K562 (cell line): ENCODE data around the gene TNPO3. TPM values are rescaled to one million over a fixed set of nuclear protein-coding genes. Genes with fewer than 3 reads are reported as not detected.

Experiments used
- ARID3A ChIP-seq: IDR thresholded peaks from 2 replicates; pipeline ENCODE4 v1.6.1; 2012; ENCODE audit warnings: low read depth, low read length, improper control_type of control experiment, borderline replicate concordance
- CEBPB ChIP-seq: fragments of 450-650 bp; IDR thresholded peaks from 2 replicates; pipeline ENCODE4 v1.6.1; 2016; ENCODE audit warnings: missing genetic modification characterization, missing compliant biosample characterization
- CREB3 ChIP-seq: fragments of 450-650 bp; conservative IDR thresholded peaks from 2 replicates; pipeline ENCODE4 v1.6.1; 2016; ENCODE audit warnings: missing genetic modification characterization, low read depth, mild to moderate bottlenecking, missing compliant biosample characterization, moderate library complexity
- CTCF ChIP-seq, 3 experiments: IDR thresholded peaks in 2 of 3; conservative IDR thresholded peaks in 1 of 3; 2 replicates each; pipeline ENCODE4 v1.5.1; 2011 to 2012; ENCODE audit warnings: low read length in 3 of 3, mild to moderate bottlenecking in 3 of 3, control low read depth in 2 of 3, improper control_type of control experiment in 1 of 3, inconsistent platforms in 1 of 3, low read depth in 1 of 3, mixed read lengths in 1 of 3, moderate library complexity in 1 of 3; ENCODE audit not compliant: insufficient read depth in 2 of 3
- DIDO1 ChIP-seq: fragments of 450-650 bp; IDR thresholded peaks from 2 replicates; pipeline ENCODE4 v1.6.1; 2016; ENCODE audit warnings: low read depth, missing biosample characterization, missing genetic modification characterization
- FOXK1 ChIP-seq: sonication (generic); formaldehyde crosslinking; IDR thresholded peaks from 2 replicates; pipeline ENCODE4 v1.8.0; 2022; ENCODE audit warnings: missing genetic modification reagents, mild to moderate bottlenecking, borderline replicate concordance
- GTF3C2 ChIP-seq: IDR thresholded peaks from 3 replicates; pipeline ENCODE4 v1.6.1; 2011; ENCODE audit warnings: borderline replicate concordance, mild to moderate bottlenecking, moderate library complexity; ENCODE audit not compliant: insufficient read length; ENCODE audit errors: extremely low read depth
- MYC ChIP-seq, 2 experiments: fragments of 250-450 bp in 1 of 2; sonication (Bioruptor Pico) in 1 of 2; IDR thresholded peaks; 2 replicates each; pipeline versions ENCODE4 v1.5.1 to v1.6.1; 2012 to 2021; ENCODE audit warnings: low read depth in 2 of 2, borderline replicate concordance in 1 of 2, improper control_type of control experiment in 1 of 2, low read length in 1 of 2, mild to moderate bottlenecking in 1 of 2, moderate library complexity in 1 of 2
- PYGO2 ChIP-seq: fragments of 450-650 bp; IDR thresholded peaks from 2 replicates; pipeline ENCODE4 v1.6.1; 2016; ENCODE audit warnings: mild to moderate bottlenecking, missing genetic modification characterization, moderate library complexity, missing compliant biosample characterization
- RAD51 ChIP-seq: fragments of 450-650 bp; IDR thresholded peaks from 2 replicates; pipeline ENCODE4 v1.7.1; 2016; ENCODE audit warnings: low read depth, mild to moderate bottlenecking, borderline replicate concordance
- RBM17 ChIP-seq: fragments of 200-400 bp; formaldehyde crosslinking; IDR thresholded peaks from 2 replicates; pipeline ENCODE4 v1.6.1; 2017; ENCODE audit warnings: low read depth, mild to moderate bottlenecking, low read length, borderline replicate concordance
- TCF15 ChIP-seq: fragments of 250-450 bp; sonication (Bioruptor Pico); IDR thresholded peaks from 2 replicates; pipeline ENCODE4 v1.8.0; 2022; ENCODE audit warnings: moderate library complexity, mild to moderate bottlenecking, inconsistent platforms
- TOE1 ChIP-seq, 2 experiments: fragments of 450-650 bp in 1 of 2; sonication (generic) in 1 of 2; formaldehyde crosslinking in 1 of 2; IDR thresholded peaks; 2 replicates each; pipeline versions ENCODE4 v1.7.1 to v1.8.0; 2016 to 2022; ENCODE audit warnings: borderline replicate concordance in 2 of 2, mild to moderate bottlenecking in 2 of 2, antibody characterized with exemption in 1 of 2, inconsistent platforms in 1 of 2, low read depth in 1 of 2, missing genetic modification reagents in 1 of 2, moderate library complexity in 1 of 2
- WHSC1 ChIP-seq: IDR thresholded peaks from one replicate; pipeline ENCODE4 v1.6.1; 2012; ENCODE audit warnings: low read length, control low read depth, inconsistent platforms
- YY1 ChIP-seq, 3 experiments: IDR thresholded peaks; 2 replicates each; pipeline ENCODE4 v1.6.1; 2011; ENCODE audit warnings: low read length in 2 of 3, mild to moderate bottlenecking in 2 of 3, moderate library complexity in 2 of 3, borderline replicate concordance in 1 of 3, control low read depth in 1 of 3, low read depth in 1 of 3; ENCODE audit not compliant: insufficient read depth in 3 of 3, insufficient replicate concordance in 2 of 3, control insufficient read depth in 1 of 3, insufficient read length in 1 of 3; ENCODE audit errors: extremely low read depth in 1 of 3
- polyA plus RNA-seq, 8 experiments: library from polyadenylated mRNA; depleted of rRNA in 4 of 8; stranded (reverse) in 5 of 8; unstranded in 3 of 8; fragments of >200 nt; fragmentation: Nextera tagmentation in 2 of 8; fragmentation: Illumina TruSeq in 1 of 8; extraction: Ambion mirVana in 2 of 8; extraction: Trizol in 1 of 8; gene quantifications; 2 replicates each; pipeline versions ENCODE4 v1.2.1 to v1.2.3, GENCODE V29; 2011 to 2014; ENCODE audit warnings: inconsistent platforms in 1 of 8, missing spikeins in 1 of 8
- total RNA-seq, 7 experiments: library from RNA; depleted of rRNA in 6 of 7; stranded (reverse); fragments of >200 nt in 6 of 7; fragmentation: Illumina TruSeq in 2 of 7; extraction: Trizol in 2 of 7; gene quantifications; 2 replicates each; pipeline versions ENCODE4 v1.2.1 to v1.2.3, GENCODE V29; 2011 to 2021; ENCODE audit warnings: low replicate concordance in 1 of 7

The TNPO3 gene
- total and polyA plus RNA-seq, 9 of the 15 experiments (the other 6 are each of a cell fraction or from before 2014, with no cell fraction given) = 35.8 to 125 (median 110) TPM

- no peak for TF ChIP-seq GTF3C2
- TF ChIP-seq TOE1 (IDR thresholded peaks at IDR 0.05; ENCODE audit: borderline replicate concordance) = peak; percentile 80; the same call in 1 of the 2 replicates
- no peak for TF ChIP-seq TOE1 (CRISPR knock-in tag; IDR thresholded peaks at IDR 0.05; ENCODE audit: borderline replicate concordance, low read depth)
- peak; percentile 43; the same call in 1 of the 2 replicates for TF ChIP-seq ARID3A
- TF ChIP-seq DIDO1 (tag) = peak; percentile 20; the same call in 1 of the 2 replicates
- TF ChIP-seq YY1 (IDR thresholded peaks at IDR 0.05; ENCODE audit: borderline replicate concordance in 1 of 3, control insufficient read depth in 1 of 3, extremely low read depth in 1 of 3, insufficient read depth in 3 of 3, insufficient read length in 1 of 3, insufficient replicate concordance in 2 of 3, low read depth in 1 of 3, low read length in 2 of 3) = peak in 1 of 3 experiments; percentile 17
- no peak for TF ChIP-seq CEBPB
- TF ChIP-seq PYGO2 (tag) = no peak
- TF ChIP-seq WHSC1 = no peak
- TF ChIP-seq FOXK1 (CRISPR knock-in tag) = no peak
- TF ChIP-seq RBM17 = no peak
- peak; percentile 29; the same call in 1 of the 2 replicates for TF ChIP-seq MYC (IDR thresholded peaks at IDR 0.05; ENCODE audit: low read depth, low read length)
- TF ChIP-seq MYC (CRISPR knock-in tag; IDR thresholded peaks at IDR 0.05; ENCODE audit: borderline replicate concordance, low read depth) = no peak
- TF ChIP-seq CREB3 (tag) = no peak
- peak; percentile 86 to 92 (median 91) for TF ChIP-seq CTCF (IDR thresholded peaks at IDR 0.05 in 2 of 3, conservative IDR thresholded peaks at IDR 0.05 in 1 of 3; ENCODE audit: insufficient read depth in 2 of 3, low read depth in 1 of 3, low read length in 3 of 3)
- peak; percentile 77 for TF ChIP-seq RAD51
- no peak for TF ChIP-seq TCF15 (CRISPR knock-in tag)
Observed at GRCh38 chr7:128904381-128905197, 150.3 kb downstream of the TNPO3 start (continued).
